NB4 (cell line): Measurements from ENCODE around the gene RYR3.

Experiments used
- TF ChIP-seq, protein P1 (sequence below): IDR thresholded peaks from one replicate; pipeline ENCODE4 v1.5.1; 2012; ENCODE audit warnings: low read depth, low read length
- TF ChIP-seq, protein P2 (sequence below): IDR thresholded peaks from 2 replicates; pipeline ENCODE4 v1.6.1; 2011; ENCODE audit warnings: low read depth, low read length

DNA sequence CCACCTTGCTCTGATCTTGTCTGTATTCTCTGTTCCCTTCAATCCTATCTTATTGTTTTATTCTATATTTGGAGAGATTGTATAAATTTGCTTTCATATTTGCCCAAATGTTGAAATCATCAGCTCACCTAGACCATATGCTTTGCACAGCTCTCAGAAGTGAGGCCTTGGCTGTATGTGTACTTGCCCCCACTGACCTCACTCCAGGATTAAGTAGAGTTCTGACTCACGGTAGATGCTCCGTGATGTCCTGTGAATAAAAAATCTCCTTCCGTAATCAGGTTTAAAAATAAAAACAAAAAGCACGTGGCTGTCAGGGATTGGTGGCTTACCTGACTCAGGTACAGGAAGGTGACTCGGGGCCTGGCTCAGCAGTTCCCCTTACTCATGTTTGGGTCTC, 162.2 kb downstream of the RYR3 start:
- TF ChIP-seq, protein P1, sequence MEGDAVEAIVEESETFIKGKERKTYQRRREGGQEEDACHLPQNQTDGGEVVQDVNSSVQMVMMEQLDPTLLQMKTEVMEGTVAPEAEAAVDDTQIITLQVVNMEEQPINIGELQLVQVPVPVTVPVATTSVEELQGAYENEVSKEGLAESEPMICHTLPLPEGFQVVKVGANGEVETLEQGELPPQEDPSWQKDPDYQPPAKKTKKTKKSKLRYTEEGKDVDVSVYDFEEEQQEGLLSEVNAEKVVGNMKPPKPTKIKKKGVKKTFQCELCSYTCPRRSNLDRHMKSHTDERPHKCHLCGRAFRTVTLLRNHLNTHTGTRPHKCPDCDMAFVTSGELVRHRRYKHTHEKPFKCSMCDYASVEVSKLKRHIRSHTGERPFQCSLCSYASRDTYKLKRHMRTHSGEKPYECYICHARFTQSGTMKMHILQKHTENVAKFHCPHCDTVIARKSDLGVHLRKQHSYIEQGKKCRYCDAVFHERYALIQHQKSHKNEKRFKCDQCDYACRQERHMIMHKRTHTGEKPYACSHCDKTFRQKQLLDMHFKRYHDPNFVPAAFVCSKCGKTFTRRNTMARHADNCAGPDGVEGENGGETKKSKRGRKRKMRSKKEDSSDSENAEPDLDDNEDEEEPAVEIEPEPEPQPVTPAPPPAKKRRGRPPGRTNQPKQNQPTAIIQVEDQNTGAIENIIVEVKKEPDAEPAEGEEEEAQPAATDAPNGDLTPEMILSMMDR, result no peak
- TF ChIP-seq, protein P2, sequence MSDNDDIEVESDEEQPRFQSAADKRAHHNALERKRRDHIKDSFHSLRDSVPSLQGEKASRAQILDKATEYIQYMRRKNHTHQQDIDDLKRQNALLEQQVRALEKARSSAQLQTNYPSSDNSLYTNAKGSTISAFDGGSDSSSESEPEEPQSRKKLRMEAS, result no peak
